PC-9 (cell line): Measurements from ENCODE around the gene TUBGCP6. TPM values are rescaled to one million over a fixed set of nuclear protein-coding genes. Genes with fewer than 3 reads are reported as not detected.

Experiments used
- BruUV-seq: library from RNA; stranded (reverse); fragments of 400-500 nt; replicated peaks from 2 replicates; lab custom pipeline; 2021; lab: Mats Ljungman, UMichigan
- CTCF ChIA-PET: fragments of 300-600 bp; sonication (Branson Sonifier 250); formaldehyde crosslinking; loops from one replicate; lab custom pipeline; 2022; ENCODE audit warnings: antibody characterized with exemption; lab: Charles Lee
- POLR2A ChIA-PET: fragments of 300-600 bp; sonication (Branson Sonifier 250); formaldehyde crosslinking; loops from one replicate; lab custom pipeline; 2022; ENCODE audit warnings: antibody characterized with exemption; ENCODE audit not compliant: unreplicated experiment; lab: Charles Lee
- DNase-seq, 2 experiments: peaks; one replicate each; pipeline versions ENCODE4 v3.0.0 to v3.0.0-alpha.2; 2015 to 2022; ENCODE audit warnings: mixed read lengths in 1 of 2
- H2AFZ ChIP-seq: fragments of 200-600 bp; sonication (generic); 2 replicates; pipeline ENCODE4 v1.8.1; 2017; ENCODE audit warnings: antibody characterized with exemption
- H3F3A ChIP-seq: fragments of 200-600 bp; sonication (generic); 2 replicates; pipeline ENCODE4 v1.8.1; 2017; ENCODE audit warnings: antibody characterized with exemption, mild to moderate bottlenecking, low read depth; ENCODE audit not compliant: insufficient read depth
- H3K27ac ChIP-seq: fragments of 200-600 bp; sonication (generic); 2 replicates; pipeline ENCODE4 v1.6.1; 2016; ENCODE audit warnings: mixed run types
- H3K27me3 ChIP-seq: fragments of 200-600 bp; sonication (generic); 2 replicates; pipeline ENCODE4 v1.6.1; 2016; ENCODE audit warnings: low read depth, mixed run types; ENCODE audit not compliant: insufficient read depth
- H3K36me3 ChIP-seq: fragments of 200-600 bp; sonication (generic); 2 replicates; pipeline ENCODE4 v1.6.1; 2016; ENCODE audit warnings: low read depth, mixed run types
- H3K4me1 ChIP-seq: fragments of 200-600 bp; sonication (generic); replicated peaks from 2 replicates; pipeline ENCODE4 v1.6.1; 2016; ENCODE audit warnings: mixed run types; ENCODE audit not compliant: insufficient read depth
- H3K4me2 ChIP-seq: fragments of 200-600 bp; sonication (generic); 2 replicates; pipeline ENCODE4 v1.6.1; 2017; ENCODE audit warnings: mixed run types
- H3K4me3 ChIP-seq: fragments of 200-600 bp; sonication (generic); 2 replicates; pipeline ENCODE4 v1.6.1; 2016; ENCODE audit warnings: mixed run types
- H3K79me2 ChIP-seq: fragments of 200-600 bp; sonication (generic); 2 replicates; pipeline ENCODE4 v1.6.1; 2017; ENCODE audit warnings: low read depth, mixed run types
- H3K9me2 ChIP-seq: fragments of 200-600 bp; sonication (generic); 2 replicates; pipeline ENCODE4 v1.8.1; 2017; ENCODE audit warnings: mild to moderate bottlenecking; ENCODE audit not compliant: insufficient read depth
- H3K9me3 ChIP-seq: fragments of 200-600 bp; sonication (generic); 2 replicates; pipeline ENCODE4 v1.8.1; 2016; ENCODE audit warnings: low read depth; ENCODE audit not compliant: insufficient read depth
- H4K20me1 ChIP-seq: fragments of 200-600 bp; sonication (generic); 2 replicates; pipeline ENCODE4 v1.8.1; 2017; ENCODE audit not compliant: insufficient read depth
- CTCF ChIP-seq: fragments of 200-600 bp; sonication (generic); conservative IDR thresholded peaks from 2 replicates; pipeline ENCODE4 v1.6.1; 2017; ENCODE audit warnings: mixed run types, antibody characterized with exemption, mild to moderate bottlenecking, moderate library complexity
- EZH2 ChIP-seq: fragments of 200-600 bp; sonication (generic); IDR thresholded peaks from 2 replicates; pipeline ENCODE4 v1.8.0; 2017; ENCODE audit warnings: antibody characterized with exemption, low read depth
- intact Hi-C: fragments of 100-400 bp; cut with micrococcal nuclease; formaldehyde crosslinking; loops from one replicate; pipeline ENCODE4 v1.10.0; 2022; ENCODE audit not compliant: unreplicated experiment
- total RNA-seq: library from RNA; stranded (reverse); gene quantifications from 2 replicates; pipeline ENCODE4 v1.2.3, GENCODE V29; 2021

TUBGCP6 gene
- total RNA-seq, 1 experiment from 2014 or later, result 31.3 TPM

- no peak overlapping the region for H3K27ac ChIP-seq
- H3K9me2 ChIP-seq, result no peaks in the 10 kb centered on the region
- peak overlapping the region; percentile 89 for H3K4me3 ChIP-seq
- ChIA-PET POLR2A (no interaction called here), CTCF (interaction anchor here (0.5 to 0.7 kb wide), 2 partner anchors 52 to 197 kb away, joined by 3 to 6 read pairs; no protein-coding TSS in a partner anchor)
- BruUV-seq, result no TSS peak
- peaks cover 28% of the 10 kb centered on the region for H3K79me2 ChIP-seq
- peaks cover 25% of the 10 kb centered on the region for H4K20me1 ChIP-seq
- intact Hi-C loops, result loop anchor here (2.0 to 5.0 kb wide), 2 partner anchors 53 to 274 kb away; no protein-coding TSS in a partner anchor
- H3K9me3 ChIP-seq, result no peaks in the 10 kb centered on the region
- H2AFZ ChIP-seq, result peak overlapping the region; percentile 73
- H3K4me2 ChIP-seq, result peak overlapping the region; percentile 97
- peaks cover 12% of the 10 kb centered on the region for H3K4me1 ChIP-seq
- peaks cover 41% of the 10 kb centered on the region; the same call in 1 of the 2 replicates for H3F3A ChIP-seq
- no peak for DNase-seq
- TF ChIP-seq CTCF (no peak), EZH2 (no peak)
- H3K27me3 ChIP-seq, result no peaks in the 10 kb centered on the region
- H3K36me3 ChIP-seq, result peaks cover 28% of the 10 kb centered on the region
Observed at GRCh38 chr22:50201191-50202129, 43.4 kb downstream of the TUBGCP6 start.

- H3K36me3 ChIP-seq, result peaks cover 24% of the 10 kb centered on the region
- peak within 1 kb of the TSS; percentile 97 for H3K4me2 ChIP-seq
- TF ChIP-seq CTCF, result no peak
- no peak for TF ChIP-seq EZH2
- no peaks in the 10 kb centered on the region for H3K9me3 ChIP-seq
- DNase-seq, result peak; percentile 82 to 89
- H3F3A ChIP-seq, result peaks cover 37% of the 10 kb centered on the region; the same call in 1 of the 2 replicates
- peaks cover 28% of the 10 kb centered on the region for H3K79me2 ChIP-seq
- peak within 1 kb of the TSS; percentile 89 for H3K4me3 ChIP-seq
- peaks cover 30% of the 10 kb centered on the region for H4K20me1 ChIP-seq
- CTCF ChIA-PET, result interaction anchor here (0.7 kb wide), 1 partner anchor 52 kb away, joined by 3 read pairs; no protein-coding TSS in a partner anchor
- H3K27ac ChIP-seq, result no peak within 1 kb of the TSS
- TSS peak; percentile 69 for BruUV-seq
- H3K9me2 ChIP-seq, result no peaks in the 10 kb centered on the region
- POLR2A ChIA-PET, result no interaction called here
- H2AFZ ChIP-seq, result peak within 1 kb of the TSS; percentile 73
- intact Hi-C loops, result loop anchor here (1.0 to 5.0 kb wide), 3 partner anchors 10 to 273 kb away; no protein-coding TSS in a partner anchor
- peaks cover 12% of the 10 kb centered on the region for H3K4me1 ChIP-seq
- H3K27me3 ChIP-seq, result no peaks in the 10 kb centered on the region
Observed at GRCh38 chr22:50200461-50201190, 44.2 kb downstream of the TUBGCP6 start, which contains the start of gene SELENOO. Gene SELENOO, plus strand, starts transcription at chr22:50201011. Its CDS starts 26 bp downstream, at chr22:50201037.

GRCh38 chr22:50199829-50200460 is 44.9 kb downstream of the TUBGCP6 start:
- Histone ChIP-seq H2AFZ (peak overlapping the region; percentile 72), H3K27ac (no peak overlapping the region), H3K27me3 (no peaks in the 10 kb centered on the region), H3F3A (peaks cover 42% of the 10 kb centered on the region; the same call in 1 of the 2 replicates), H3K79me2 (peaks cover 28% of the 10 kb centered on the region), H3K4me2 (peak overlapping the region; percentile 88), H3K36me3 (peaks cover 26% of the 10 kb centered on the region), H3K4me1 (peaks cover 12% of the 10 kb centered on the region), H3K9me3 (no peaks in the 10 kb centered on the region), H3K9me2 (no peaks in the 10 kb centered on the region), H4K20me1 (peaks cover 37% of the 10 kb centered on the region), H3K4me3 (peak overlapping the region; percentile 89)
- ChIA-PET POLR2A (no interaction called here), CTCF (no interaction called here)
- BruUV-seq, result no TSS peak
- TF ChIP-seq CTCF (no peak), EZH2 (no peak)
- DNase-seq, result no peak
- intact Hi-C loops, result loop anchor here (1.0 to 5.0 kb wide), 3 partner anchors 10 to 273 kb away; no protein-coding TSS in a partner anchor
